Pulmonary artery endothelial cell (primary cell): ENCODE results near the gene PHLDA2. TPM values are rescaled to one million over a fixed set of nuclear protein-coding genes. Genes with fewer than 3 reads are reported as not detected.
"Not testable (repeated sequence)": the region's sequence is repeated elsewhere in the genome, so short reads cannot be mapped to it uniquely, and the experiment has no call there.

Experiments
- DNase-seq: peaks from one replicate; pipeline ENCODE4 v3.0.0-alpha.2; 2011; ENCODE audit warnings: low read depth, low spot score
- total RNA-seq: library from RNA; depleted of rRNA; stranded (reverse); fragments of >200 nt; gene quantifications from 2 replicates; pipeline ENCODE4 v1.2.3, GENCODE V29; 2014

Gene PHLDA2
- total RNA-seq, 1 donor from 2014 or later: 12.1 TPM

DNA sequence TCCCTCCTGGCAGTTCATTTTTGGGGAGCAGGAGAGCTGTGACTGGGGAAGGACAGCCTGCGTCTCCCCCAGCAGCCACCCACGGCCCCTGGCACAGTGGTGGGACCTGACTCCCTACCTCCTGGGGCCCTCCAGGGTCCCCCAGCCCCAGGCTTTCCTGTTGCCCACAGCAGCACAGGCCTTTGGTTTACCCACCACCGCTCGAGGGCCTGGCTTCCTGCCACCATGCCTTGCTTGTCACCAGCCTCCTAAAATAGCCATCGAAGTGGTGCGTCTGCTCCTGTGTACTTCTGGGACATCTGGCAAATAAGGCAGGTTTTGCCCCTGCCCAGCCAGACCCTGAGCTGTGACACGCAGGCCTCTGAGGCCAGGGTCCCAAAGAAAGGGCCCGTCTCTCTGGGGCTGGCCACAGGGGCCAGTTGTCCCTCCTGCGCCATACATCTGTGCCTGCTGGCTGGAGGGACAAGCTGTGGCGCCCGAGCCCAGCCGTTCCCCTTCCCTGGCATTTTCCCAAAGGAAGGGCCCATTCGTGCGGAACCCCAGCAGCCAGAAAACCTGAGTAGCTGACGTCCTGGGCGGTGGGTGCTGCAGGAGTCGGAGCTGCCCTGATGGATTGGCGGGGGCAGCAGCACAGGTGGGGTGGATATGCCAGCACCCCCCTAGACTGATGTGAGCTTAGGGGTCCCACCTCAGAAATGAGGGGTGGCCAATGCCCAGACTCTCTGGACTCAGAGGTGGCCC is 14.6 kb downstream of the PHLDA2 start:
- no peak for DNase-seq

DNA sequence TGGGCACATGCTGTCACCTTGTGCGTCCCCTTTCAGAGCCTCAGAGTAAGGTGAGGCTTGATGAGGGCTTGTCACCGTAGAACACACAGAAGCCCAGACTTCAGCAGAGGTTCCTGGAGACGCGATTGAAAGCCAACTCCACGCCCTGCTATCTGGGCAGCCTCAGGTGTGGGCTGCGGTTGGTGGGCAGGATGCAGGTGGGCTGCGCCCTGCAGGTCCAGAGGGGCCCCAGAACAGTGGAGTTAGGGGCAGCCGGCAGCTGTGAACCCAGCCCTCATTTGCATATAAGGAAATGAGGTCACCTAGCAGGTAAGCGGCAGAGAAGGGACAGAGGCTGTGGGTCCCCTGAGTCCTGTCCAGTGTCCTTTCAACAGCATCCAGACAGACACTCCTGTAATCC is 15.4 kb downstream of the PHLDA2 start:
- no peak for DNase-seq

DNA sequence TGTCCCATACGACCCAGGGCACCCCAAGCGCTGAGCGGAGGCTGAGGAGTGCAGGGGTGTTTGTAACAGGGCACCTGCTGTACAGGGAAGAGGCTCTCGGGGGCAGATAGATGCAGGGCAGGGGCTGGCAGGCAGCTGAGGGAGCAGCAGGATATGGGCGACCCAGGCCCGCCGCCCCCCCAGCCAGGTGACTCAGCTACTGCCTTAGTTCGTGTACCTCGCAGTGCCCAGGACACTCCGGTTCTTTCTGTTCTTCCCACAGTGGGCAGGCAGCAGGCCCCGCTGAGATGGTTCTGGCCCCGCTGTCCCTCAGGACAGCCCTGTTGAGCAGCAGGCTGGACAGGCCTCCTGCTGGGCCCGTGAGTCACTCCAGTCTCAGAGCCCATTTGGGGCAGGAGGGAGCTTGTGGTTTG is 16.2 kb downstream of the PHLDA2 start:
- no peak for DNase-seq

DNA sequence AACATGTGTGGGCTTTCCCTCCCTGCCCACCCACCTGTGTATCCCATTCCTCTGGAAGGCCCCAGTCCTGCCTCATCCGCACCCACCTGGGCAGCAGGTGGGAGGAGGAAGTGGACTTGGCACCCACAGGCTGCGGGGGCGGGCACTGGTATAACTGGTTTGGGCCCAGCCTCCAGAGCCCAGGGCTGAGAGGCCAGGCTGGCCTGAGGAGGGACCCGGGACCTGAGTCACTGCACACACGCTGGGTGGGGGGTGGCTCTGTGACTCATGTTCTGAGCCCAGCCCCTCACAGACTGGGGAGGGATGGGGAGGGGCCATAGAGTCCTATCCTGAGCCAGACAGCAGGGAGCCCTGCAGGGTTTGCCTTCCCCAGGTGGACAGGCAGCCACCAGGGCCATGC is 16.7 kb downstream of the PHLDA2 start:
- DNase-seq: no peak

DNA sequence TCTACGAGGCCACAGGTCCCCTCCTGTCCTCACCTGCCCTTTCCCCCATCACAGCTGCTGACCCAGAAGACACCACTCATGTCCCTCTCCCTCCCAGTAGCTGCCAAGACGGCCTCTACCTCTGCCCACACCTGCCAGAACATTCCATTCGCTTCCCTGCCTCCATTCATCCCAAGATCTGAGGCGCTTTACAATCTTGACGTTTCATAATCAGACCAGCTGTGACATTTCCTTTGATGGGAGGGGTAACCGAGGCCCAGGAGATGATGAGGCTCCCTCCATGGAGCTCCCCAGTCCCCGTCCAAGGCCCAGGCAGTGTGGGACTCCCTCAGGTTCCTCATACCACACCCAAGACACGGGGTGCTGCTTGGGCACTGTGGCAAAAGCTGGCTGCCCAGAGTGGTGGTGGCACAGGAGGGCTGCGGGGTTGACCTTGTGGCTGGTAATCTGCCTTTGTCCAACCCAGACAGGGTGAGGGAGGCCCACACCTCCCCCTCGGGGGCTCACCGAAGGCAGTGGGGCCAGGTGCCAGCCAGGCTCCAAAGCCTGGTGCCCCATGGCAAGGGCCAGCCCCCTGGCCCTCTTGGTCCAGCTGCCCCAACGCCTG is 17.3 kb downstream of the PHLDA2 start:
- DNase-seq: no peak

DNA sequence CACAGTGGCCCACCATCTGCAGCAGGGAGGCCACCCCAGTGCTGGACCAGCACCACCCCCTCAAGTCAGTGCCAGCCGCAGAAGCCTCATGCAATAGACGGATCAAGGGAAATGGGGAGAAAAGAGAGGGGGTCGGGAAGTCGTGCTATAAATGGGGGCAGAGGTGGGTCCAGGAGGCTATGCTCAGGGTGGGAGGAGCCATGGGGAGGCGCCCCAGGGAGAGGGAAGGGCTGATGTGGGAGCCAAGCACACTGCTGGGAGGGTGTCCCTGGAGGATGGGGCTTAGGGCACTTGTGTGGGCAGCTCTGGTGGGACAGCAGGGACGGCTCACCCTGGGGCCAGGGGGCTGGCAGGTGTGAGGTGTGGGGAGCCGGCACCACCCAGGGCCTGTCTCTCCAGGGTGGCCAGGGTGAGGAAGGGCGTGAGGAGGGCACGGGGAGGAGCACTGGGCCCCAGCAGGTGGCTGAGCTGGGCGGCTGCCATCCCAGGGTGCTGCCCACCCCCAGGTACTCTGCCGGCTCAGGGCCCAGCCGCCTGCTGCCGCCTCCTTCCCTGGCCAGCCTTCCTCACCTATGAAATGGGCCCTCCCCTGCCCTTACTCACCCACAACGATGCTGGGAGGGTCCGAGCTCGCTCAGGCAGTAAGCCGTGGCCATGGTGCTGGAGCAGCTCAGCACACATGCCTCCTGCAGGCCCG is 18.0 kb downstream of the PHLDA2 start:
- no peak for DNase-seq

DNA sequence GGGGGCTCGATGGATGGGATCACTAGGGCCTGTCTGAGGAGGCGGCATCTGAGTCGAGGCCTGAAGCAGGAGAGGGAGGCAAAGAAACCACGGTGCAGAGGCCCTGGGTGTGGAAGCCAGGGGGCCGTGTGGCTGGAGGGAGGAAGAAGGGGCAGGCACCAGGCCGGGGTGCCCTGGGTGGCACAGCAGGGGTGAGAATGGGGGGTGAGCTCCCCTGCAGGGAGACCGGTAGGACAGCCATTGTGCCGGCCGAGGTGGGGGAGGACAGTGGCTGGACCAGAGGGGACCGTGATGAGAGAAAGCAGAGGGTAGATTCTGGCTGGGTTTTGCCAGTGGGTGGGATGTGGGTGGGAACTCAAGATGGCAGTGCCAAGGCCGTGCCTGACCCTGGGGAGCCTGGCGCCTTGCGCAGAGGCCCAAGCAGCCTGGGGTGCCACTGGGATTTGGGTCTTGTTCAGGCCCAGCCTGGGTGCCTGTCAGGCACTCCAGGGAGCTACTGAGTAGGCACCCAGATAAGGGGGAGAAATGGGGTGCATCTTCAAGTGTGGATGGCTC is 18.7 kb downstream of the PHLDA2 start:
- no peak for DNase-seq

DNA sequence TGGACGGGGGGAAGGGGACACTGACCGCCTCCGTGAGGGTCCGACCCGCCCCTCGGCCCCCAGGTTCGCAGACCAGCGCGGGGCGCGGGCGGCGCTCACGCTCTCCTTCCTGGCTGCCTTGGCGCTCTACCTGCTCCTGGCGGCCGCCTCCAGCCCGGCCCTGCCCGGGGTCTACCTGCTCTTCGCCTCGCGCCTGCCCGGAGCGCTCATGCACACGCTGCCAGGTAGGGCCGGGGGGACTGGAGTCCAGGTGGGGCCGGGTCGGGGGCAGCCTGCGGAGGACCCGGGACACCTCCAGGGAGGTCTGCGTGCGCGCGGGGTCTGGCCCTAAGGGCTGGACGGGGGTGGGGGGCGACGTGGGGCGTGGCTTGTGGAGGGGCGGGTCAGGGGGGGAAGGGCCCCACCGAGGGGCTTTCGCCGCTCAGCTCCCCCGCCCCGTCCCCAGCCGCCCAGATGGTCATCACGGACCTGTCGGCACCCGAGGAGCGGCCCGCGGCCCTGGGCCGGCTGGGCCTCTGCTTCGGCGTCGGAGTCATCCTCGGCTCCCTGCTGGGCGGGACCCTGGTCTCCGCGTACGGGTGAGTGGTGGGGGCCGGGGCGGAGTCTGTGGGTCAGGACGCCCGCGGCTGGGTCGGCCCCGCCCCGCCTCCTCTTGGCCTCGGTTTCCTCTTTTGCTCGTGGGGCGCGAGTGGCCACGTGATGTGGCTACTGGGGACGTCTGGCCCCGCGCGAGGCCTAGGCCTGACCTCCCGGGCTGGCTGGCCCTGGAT is 19.9 kb downstream of the PHLDA2 start:
- no peak for DNase-seq

DNA sequence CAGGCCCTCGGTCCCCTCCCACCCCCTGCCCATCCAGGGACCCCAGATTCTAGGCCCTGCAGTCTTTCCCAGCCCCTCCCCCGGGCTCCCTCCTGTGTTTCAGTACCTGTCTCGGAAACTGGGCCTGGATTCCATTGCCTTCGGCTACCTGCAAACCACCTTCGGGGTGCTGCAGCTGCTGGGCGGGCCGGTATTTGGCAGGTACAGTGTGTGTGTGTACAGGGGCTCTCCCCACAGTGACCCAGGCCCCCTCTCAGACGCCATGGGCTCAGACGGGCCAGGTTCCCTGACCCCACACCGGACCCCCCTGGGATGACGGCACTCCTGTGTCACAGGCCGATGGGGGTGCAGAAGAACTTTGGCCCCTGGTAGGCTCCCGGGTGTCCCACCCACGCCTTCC is 21.1 kb downstream of the PHLDA2 start:
- no peak for DNase-seq

DNA sequence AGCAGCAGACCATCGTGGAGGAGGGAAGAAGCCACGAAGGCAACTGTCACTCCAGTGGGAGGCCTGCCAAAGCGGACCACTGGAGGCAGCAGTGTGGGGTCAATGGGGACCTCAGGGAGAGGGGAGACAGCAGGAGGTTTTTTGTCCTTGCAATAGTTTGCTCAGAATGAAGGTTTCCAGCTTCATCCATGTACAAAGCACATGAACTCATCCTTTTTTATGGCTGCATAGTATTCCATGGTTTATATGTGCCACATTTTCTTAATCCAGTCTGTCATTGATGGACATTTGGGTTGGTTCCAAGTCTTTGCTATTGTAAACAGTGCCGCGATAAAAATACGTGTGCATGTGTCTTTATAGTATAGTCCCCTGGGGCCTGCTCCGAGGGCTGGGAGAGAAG is 23.9 kb downstream of the PHLDA2 start:
- not testable (repeated sequence) for DNase-seq

DNA sequence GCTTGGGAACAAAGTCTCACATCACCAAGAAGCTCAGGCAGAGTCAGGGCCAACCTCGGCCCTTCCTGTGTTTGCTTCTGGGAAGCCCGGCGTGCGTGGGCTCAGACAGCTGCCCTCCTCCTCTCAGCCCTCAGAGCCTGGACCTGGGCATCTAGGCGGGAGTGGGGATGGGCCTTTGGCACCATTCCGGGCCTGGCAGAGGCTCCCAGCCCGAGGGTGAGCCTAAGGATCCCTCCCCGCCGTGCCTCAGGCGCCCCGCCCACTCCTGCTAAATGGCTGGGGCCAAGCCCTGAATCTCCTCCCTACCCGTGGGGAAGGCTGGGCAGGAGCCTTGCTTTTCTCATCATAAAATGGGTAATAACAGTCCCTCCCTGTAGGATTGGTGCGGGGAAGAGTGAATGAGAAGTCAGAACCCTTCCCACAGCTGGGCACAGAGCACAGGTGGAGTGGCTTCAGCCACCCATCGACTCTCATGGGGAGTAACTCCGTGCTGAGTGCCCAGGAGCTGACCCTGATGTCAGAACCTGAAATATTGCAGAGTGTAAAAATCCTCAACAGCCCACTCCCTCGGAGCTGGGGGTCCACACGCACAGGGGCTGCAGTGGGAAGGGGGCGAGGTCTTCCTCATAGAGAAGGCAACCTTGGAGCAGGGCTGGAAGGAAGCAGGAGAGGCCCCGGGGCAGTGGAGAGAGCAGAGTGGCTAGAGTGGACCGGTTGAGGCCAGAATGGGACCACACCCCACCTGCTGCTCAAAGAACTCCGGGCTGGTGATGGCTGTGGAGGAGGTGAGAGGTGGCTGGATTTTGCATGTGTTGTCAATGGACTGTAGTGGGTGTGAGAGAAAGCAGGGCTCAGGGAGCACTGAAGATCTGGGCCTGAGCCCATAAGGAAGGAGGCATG is 24.8 kb downstream of the PHLDA2 start:
- no peak for DNase-seq

DNA sequence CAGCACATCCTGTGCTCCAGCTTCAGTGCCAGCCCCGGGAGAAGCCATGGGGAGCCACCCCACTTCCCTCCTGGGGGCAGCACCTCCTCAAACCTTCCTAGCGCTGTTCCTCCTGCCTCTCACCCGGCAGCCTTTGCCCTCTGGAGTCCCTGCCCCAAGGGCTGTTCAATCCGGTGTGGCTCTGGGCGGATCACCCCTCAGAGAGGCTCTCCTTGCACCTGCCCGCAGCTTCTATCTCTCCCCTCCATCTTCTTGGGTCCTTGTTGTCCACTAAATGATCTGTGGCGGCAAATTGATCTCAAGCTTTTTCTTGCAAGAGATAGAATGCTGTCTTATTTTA is 25.6 kb downstream of the PHLDA2 start:
- no peak for DNase-seq

DNA sequence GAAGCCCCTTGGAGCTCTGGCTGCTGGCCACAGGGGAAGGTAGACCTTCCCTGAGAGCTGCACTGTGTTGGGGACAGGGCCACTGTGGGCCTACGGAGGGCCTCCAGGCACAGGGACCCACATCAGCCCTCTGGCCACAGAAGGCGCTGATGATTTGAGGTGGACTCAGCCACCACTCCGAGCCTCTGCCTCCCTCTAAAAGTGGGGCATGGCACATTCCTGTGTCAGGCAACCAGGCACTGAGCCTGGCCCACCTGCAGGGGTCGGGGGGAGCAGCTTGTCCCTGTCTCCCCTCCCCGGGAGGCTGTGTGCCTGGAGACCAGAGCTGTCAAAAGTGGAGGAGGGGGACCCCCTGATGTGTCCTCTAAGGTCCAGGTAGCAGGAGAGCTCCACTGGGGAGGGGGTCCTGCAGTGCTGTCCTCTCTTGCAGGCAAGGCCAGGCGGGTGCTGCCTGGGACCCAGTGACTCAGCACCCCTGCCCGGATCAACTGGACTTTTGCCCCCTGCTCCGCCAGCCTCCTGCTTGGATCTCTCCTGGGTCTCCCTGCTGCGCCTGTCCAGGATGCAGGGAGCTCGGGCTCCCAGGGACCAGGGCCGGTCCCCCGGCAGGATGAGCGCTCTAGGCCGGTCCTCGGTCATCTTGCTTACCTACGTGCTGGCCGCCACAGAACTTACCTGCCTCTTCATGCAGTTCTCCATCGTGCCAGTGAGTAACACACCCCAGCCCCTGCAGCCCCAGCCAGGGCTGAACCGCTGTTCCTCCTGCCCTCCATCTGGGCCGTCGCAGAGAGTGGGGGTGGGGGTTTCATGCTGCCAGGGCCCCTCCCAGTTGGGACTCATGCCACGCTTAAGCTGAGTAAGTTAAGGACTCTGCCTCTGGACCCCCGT is 26.2 kb downstream of the PHLDA2 start:
- no peak for DNase-seq

DNA sequence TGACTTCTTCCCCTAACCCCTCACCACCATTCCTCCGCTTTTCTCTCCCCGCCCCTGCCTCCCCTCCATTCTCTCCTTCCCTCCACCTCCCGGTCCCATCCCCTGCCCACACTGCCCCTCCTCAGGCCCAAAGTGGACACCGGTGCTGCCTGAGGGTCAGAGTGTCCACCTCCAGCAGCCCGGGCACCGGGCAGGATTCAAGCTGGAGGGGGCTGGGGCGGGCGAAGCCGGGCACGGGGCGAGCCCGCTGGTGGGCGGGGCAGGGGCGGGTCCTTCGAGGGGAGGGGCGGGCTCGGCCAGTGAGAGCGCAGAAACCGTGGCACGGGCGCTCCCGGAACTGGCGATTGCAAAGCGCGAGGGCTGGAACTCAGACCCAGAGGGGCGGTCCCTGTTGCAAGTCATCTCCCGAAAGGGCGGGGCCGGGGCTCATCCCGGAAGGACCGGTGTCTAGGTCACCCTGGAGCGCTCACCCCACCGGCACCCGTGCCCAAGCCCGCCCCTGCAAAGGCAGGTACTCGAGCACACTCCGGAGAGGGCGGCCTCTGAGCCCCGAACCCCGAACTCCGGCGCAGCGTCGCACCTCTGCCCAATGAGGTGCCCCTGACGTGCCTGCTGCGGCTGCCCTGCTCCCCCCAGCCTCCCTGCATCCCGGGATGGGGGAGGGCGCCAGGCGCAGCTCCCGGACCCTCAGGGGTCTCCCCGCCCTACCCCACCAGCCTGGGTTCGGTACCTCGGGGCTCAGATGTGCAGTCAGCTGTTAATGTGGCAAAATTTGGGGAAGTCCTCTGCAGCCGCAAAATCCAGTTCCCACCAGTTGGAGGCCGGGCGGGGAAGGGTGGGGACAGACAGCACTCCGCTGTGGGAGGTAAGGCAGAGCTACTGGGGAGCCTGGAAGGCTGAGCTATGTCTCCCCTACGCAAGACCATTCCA is 27.1 kb downstream of the PHLDA2 start:
- DNase-seq: peak; percentile 43

DNA sequence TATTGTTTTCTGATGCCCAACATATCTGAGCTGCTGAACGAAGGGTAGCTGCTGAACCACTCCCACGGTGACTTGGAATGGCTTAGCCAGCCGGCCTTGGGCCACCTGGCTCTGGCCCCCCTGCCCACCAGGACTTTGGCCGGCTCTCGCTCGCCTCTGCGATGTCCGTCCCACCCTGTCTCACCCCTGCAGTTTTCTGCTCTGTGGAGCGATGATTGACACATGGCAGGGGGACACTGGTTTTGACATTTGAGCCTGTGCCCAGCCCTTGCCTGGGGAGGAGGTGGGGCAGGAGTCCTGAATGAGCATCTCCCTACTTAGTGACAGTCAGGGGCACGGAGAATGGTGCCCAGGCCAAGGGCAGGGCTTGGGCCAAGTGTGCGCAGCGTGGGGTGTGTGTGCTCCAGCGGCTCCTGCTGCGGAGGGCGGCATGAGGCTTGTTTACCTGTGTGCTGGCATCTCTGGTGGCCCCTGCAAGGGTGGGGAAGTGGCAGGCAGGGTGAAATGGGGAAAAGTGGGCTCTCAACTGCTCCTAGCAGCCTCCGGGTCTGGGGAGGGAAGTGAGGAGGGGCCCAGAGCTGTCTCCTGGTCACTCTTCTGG is 27.9 kb downstream of the PHLDA2 start:
- no peak for DNase-seq

DNA sequence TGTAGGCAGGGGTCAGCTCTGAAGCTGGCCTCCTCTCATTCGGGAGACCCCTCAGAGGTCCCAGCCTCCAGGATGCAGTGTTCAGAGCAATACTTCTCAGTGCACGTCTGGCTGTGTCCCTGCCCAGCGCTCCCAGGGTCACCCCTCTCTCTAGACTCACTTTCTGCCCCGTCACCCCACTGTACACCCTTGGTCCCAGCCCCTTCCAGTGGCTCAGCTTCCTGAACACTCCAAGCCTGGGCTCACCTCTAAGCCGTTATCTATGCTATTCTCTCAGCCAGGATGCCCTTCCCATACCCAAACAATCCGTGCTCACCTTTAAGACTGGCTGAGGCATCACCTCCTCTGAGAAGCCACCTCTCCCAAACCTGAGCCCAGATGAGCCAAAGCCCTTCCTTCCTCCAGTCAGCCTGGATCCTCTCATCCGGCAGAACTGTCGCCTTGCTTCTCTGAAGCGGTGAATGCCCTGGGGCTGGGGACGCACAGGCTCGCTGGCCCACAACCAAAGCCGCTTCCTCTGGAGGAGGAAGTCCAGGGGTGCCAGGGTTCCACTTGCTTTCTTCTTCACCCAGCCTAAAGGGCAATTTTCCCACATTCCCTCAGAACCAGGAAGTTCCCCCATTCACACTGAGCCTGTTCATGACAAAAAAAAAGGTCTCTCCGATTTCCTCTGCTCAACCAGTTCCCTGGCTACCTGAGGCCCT is 30.0 kb downstream of the PHLDA2 start:
- no peak for DNase-seq

DNA sequence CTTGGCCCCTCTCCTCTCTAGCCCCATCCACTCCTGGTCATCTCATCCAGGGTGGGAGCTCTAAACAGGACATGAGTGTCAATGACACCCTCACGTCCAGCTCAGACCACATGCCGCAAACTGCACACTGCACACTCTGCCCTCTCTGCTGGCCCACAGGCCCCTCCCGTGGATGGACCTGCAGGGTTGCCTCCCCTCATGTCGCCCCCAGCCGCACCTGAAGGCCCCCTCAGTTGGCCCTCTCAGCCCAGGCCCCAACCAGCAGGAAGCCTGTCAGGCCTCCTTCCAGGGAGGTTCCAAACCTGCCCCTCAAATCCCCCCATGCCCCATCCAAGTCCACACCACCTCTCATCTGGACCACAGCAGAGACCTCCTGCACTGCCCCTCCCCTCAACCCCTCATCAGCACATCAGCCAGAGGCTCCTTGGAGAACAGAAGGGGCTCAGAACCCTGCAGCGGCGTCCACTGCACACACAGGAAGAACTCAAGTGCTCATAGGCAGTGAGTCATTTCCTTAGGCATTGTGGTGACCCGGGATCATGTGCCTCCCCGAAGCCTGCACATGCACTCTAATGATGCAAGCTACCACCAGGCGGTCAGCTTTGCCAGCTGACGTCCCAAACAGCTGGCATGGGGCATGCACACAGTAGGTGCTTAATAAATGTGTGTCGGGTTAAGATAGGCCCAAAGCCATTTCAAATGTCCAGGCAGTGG is 30.7 kb downstream of the PHLDA2 start:
- peak; percentile 91 for DNase-seq
